DLD1 (cell line): Measurements from ENCODE around the gene TBC1D3B.
"Not testable (repeated sequence)": the region's sequence is repeated elsewhere in the genome, so short reads cannot be mapped to it uniquely, and the experiment has no call there.

Experiments used
- in situ Hi-C: cut with HindIII; loops from 2 replicates; pipeline ENCODE4 v1.10.0; 2017; ENCODE audit warnings: low sequenced_read_pairs

Gene TBC1D3B

DNA sequence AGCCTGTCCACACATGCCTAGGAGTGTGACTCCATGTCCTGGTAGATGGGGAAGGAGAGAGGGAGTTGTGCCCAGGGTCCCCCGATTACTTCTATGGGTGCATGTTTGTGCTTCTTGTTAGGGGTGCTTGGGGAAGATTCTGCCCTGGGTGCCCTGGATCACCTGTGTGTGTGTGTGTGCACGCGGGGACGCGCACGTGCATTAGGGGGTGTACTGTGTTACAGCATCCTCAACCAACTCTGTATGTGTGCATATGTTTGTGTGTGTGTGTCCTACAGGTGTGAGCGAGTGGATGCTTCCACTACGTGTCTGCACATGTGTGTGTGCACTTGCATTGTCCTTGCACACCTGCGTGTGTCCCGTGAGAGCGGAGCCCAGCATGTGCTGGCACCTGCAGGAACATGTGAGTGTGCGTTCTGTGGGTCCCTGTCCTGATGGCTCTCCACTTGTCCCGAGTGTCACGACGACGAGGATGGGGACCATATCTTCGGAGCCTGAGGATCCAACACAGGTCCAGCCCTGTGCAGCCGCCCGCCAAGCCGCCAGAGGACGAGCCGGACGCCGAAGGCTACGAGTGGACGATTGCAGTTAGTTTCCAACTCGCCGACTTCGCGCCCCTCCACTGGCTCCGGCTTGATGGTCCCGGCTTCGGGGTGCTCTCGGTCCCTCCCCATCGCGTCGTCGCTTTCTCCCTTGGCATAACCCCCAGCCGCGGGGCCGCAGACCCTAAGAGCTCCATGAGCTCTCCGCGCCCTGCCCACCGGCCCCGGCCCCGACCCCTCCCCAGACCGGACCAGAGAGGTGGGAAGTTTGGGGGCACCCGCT lies 6.0 kb upstream of the TBC1D3B start:
- in situ Hi-C loops, result no loop called here

DNA sequence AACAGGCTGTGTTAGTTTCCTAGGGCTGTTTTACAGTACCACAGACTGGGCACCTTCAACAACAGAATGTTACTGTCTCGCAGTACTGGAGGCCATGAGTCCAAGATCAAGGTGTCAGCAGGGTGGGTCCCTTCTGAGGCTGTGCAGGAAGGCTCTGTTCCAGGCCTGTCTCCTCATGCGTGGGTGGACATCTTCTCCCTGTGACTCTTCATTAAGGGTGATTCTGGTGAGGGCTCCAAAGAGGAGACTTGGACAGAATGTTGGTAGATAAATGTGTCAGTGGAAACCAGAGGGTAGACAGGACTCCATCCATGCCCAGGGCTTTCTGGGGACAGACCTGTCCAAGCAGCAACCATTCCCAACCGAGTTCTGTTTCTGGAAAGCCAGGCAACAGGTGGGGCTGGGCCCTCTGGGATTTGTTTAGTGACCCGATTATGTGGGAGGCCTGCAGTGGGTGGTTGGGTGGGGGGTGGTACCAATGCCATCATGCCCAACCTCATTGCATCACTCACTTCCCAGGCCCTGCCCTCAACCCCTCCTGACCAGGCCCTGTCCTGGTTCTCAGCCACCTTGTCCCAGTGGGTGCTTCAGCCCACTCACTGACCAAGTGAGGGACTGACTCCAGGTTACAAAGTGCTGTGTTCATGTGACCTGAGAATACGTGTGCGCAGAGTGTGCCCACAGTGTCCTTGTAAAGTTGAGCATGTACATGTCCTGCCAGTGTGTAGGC lies 5.2 kb upstream of the TBC1D3B start:
- in situ Hi-C loops, result not testable (repeated sequence)

DNA sequence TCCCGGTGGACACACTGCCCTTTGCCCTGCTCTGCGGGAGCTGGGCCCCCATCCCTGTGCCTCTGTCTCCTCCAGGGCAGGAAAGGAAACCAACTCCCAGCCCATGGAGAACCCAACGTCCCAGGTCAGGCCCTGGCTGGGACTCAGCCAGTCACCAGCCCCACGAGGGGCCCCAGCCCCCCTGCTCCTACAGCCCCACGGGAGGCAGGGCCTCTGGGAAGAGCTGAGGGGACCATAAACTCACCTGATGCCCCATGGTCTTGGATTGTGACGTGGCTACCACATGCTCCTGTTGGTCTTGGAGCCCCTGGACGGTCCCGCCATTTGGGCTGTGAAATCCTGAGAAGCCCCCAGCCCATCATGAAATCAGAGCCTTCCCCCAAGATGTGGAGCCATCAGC lies 7.6 kb downstream of the TBC1D3B start:
- in situ Hi-C loops, result not testable (repeated sequence)

DNA sequence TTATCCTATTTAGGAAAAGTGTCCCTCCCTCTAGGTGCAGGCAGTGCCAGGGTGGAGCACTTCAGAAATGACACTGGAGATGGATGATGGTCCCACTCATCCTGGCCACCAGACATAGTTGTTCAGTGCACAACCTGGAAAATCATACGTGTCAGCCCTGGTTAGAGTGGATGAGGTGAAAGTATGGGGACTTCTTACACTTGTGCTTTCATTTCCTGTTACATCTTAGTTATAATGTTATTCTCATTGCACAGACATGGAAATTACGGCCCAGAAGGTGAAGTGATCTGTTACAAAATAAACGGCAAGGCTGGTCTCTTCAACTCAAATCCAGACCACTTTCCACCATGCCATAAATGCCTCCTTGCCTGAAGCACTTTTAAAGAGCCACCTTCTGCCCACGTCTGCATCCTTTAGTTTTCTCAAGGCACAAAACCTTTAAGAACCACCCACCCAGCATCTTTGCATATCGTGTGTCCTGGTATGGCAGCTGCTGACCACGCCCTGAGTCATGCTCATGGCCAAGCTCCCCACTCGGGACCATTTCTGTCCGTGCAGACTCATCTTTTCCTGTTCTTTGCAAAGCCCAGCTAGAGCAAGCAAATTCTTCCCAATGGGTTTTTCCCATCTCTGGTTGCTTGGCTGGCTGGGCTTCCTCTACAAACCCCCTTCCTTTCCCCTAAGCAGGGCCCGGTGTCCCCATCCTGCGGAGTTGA lies 22.4 kb downstream of the TBC1D3B start:
- in situ Hi-C loops, result no loop called here

DNA sequence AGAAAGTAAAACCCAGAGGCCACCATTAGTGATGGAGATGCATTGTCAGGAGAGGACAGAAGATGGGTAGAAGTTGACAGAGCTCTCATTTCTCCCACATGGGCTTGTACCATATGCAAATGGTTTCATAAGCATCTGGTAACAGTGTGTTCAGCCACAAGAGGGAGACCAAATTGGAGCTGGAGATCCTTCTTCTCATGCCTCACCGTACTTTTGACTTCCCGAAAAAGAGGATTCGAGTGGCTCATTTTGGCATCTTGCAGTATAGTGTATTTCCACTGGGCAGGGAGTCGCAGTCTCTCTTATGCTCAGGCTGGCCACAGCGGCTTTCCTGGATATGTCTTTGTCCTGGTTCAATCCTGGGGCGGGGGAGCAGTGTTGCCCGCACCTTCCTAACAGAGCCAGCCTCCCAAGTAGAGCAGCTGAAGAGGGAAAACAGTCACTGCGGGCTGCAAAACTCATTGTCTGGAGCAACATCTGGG lies 23.8 kb downstream of the TBC1D3B start:
- in situ Hi-C loops, result no loop called here

DNA sequence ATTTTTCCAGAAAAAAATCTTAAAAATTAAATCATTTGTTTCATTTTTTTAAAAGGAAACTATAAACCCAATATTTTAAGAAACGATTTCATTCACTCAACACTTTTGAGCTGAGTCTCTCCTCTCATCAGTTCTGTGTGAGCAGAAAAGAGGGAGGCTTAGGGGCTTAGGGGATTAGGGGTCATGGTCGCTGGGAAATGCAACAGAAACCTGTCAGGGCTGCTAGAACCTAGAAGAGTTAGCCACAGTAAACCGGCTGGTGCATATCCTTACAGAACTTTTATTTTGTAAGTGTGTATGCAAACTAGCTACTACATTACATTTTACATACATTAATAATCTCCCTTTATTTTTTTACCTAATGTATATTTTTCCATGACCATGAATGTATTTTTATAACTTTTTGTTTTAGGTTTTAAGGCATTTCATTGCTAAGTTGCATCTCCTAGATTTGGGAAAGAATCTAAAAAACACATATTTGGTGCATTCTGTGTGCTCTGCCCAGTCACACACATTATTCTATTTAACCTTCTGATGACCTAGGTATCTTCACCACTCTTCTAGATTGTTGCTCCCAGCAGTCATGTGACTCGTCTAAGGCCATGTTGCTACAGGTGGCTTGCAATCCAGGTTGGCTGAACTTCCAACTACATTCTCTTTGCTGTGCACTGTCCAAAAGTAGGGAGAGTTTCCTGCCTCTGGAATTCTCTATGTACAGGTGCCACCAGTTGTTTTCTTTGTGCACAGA lies 24.4 kb downstream of the TBC1D3B start:
- in situ Hi-C loops, result no loop called here

DNA sequence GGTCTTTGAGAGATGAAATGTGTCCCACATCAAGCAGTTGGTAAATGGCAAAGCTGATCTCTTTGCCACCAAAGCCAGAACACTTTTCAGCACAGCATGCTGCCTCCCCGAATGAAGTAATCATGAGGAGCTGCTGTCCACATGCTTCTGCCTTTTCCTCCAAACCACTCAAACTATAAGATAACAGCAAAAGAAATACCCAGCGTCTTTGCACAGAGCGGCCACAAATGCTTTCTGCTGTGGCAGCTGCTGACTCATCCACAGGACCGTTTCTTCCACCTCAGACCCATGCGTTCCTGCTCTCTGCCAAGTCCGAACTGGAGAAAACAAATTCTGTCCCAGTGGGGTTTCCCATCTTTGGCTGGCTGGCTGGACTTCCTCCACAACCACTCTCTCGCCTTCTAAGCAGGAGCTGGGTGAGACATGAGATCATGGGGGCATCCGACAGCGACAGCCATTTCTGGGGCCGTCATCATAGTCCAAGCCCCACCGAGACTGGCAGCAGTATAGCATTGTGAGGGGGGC lies 27.1 kb downstream of the TBC1D3B start:
- in situ Hi-C loops, result no loop called here

DNA sequence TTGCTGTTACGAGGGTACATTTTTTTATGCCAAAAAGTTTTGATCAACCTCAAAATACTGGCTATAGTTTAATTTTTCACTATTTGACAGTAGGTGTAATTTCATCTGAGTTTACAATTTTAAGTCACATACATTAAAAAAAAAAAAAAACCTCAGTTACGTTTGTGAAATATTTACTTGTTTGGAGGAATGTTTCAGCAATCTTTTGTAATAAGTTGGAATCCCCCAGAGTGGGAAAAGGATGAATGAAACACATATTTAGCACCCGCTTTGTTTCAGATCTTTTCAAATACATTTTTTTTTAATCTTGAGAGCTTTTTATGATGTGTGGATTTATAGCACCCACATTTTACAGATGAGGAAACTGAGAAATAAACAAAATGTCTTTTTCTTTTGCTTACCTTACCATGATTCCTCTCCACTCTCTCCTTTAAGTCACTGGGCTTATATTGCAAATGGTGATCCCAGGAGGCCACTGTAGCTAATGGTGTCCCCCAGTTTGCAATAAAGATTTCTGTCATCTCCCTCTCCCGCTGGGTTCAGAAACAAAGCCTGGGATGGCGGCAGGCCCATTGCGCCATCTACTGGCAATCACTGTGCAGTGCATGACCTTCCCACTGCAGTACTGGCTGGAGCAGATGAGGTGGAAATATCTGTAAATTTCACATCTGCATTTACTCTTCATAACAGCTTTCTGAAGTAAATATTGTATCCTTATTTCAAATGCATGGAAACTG lies 27.7 kb downstream of the TBC1D3B start:
- in situ Hi-C loops, result no loop called here

DNA sequence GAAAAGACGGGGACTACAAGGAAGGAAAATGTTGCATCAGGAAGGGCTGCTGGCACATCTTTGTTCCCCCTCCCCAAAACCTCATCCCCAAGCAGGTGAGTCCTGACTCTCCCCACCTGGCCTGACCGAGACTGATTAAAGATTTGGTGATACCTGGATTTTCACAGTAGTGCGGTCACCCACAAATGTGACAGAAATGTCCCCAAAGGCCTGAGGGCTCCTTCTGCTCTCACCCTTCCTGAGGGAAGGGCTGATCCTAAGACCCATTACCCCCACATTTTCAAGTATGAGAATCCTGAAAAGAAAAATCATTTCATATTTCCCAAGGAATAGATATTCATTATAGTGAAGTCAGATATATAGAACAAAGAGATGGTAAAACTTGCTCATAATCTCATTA lies 28.8 kb downstream of the TBC1D3B start:
- in situ Hi-C loops, result no loop called here

DNA sequence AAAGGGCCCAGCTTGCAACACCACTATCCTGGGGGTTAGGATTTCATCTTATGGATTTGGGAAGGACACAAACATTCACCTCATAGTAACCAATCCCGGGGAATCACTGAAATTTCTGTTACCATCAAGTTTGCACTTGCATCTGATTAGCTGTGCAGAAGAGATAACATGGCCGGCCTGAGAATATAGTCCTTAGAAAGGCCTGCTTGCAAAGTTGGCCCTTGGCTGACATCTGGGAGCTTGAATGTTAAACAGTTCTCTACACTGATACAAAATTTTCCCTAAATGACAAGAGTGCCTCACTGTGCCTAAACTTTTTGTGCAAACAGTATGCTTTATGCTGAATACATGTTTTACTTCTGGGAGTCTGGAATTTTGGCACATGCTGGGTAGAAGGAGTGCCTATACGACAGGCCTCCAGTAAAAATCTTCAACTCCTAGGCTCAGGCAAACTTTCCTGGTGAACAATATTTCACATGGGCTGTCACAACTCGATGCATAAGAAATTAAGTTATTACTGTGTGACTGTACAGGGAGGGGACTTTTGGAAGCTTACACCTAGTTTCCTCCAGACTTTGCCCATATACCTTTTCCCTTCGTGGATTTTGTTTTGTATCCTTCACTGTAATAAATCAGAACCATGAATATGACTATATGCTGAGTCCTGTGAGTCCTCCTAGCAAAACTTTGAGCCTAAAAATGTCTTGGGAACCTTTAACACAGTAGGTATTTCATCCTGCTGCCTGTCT lies 31.3 kb downstream of the TBC1D3B start:
- in situ Hi-C loops, result no loop called here

DNA sequence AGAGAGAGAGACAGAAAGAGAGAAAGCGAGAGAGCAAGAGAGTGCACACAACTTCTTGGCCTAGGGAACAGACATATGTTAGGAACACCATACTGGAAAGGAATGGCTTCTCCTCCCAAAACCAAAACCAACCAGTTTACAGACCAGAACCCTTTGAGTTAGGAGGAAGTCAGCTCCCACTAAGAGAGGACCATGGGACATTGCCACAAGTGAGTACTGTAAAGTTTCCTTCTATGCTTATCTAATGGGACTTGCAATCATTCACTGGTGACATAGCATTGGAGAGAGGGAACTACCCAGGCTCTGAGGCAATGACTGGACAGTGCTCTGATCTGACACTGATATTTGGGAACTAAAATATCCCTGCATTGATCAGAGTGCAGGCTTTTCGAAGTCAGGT lies 32.4 kb downstream of the TBC1D3B start:
- in situ Hi-C loops, result no loop called here

DNA sequence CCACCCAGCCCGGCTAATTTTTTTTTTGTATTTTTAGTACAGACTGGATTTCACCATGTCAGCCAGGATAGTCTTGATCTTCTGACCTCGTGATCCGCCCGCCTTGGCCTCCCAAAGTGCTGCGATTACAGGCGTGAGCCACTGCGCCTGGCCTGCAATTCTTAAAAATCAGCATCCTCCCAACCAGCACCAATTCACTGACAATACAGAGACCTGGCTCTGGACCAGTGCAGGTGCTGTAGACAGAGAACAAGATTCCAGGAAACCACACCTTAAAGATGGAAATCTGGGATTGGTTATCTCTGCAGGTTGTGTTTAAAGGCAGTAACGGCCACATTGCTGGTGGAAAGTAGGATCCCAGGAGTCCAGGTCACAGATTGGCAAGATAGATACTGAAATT lies 33.6 kb downstream of the TBC1D3B start:
- in situ Hi-C loops, result no loop called here

DNA sequence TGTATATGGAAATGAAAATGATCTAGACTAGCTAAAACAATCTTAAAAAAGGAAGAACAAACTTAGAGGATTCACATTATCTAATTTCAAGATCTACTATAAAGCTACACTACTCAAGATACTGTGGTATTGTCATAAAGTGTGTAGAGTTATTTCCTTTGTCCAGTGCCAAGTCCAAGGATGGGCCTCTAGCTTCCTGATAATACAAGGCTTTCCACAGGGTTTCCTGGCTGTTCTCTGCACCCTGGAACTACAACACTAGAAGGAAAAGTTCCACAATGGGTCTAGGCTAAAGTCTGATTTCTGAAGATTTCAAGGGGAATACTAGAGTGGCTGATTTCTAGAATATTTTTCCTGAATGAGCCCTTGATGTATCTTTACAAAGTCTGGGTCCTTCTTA lies 34.2 kb downstream of the TBC1D3B start:
- in situ Hi-C loops, result no loop called here

DNA sequence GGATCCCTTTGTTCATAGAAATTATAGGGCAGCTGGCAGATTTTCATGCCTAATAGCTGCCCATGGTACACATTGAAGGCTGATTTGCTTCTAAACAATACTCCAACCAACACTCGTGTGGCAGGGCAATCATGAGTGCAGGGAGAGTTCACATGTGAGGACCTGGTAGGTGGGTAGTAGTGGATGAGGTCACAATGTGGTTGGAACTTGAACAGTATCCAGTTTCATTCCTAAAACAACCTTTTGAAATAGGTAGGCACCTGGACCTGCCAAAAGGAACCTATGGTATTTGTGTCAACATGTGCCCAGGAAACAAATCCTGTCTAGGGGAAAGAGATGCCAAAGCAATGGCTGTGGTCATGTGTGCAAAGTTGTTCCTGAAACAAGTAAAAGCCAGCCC lies 40.0 kb downstream of the TBC1D3B start:
- in situ Hi-C loops, result no loop called here

DNA sequence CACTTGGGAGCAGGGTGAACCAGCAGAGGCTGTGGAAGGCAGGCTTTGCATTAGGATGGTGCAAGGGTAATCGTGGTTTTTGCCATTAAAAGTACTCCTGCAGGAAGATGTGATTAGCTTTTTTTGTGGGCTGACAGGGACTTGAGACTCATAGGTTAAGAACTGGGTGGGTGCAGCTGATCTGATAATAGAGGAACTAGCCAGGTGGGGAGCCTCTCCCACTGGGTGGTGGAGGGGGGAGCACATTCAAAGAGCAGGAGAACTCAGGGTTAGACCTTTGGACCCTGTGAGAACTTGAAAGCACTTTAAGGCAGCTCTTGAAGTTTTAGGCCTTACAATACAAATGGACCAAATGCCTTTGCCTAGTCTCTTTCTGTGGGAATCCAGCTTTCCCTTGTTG lies 40.4 kb downstream of the TBC1D3B start:
- in situ Hi-C loops, result no loop called here

DNA sequence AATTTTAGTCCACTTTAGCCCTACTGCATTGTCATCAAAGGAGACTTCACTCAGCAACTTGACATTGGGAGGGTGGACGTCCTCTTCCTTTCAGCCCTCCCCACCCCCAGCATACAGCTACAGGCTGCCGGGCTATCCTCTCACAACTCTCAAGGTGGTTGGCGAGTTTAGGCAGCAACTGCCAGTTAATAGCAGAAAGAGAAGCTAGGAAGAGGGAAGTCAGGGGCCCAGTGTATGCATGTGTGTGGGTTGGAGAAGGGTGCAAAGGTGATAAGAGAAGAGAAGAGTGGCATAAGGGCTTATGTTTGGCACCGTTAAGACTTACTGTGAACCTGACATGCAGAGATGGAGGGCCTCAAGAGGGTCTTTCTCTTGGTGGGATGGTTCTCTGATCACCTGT lies 41.0 kb downstream of the TBC1D3B start:
- in situ Hi-C loops, result no loop called here

DNA sequence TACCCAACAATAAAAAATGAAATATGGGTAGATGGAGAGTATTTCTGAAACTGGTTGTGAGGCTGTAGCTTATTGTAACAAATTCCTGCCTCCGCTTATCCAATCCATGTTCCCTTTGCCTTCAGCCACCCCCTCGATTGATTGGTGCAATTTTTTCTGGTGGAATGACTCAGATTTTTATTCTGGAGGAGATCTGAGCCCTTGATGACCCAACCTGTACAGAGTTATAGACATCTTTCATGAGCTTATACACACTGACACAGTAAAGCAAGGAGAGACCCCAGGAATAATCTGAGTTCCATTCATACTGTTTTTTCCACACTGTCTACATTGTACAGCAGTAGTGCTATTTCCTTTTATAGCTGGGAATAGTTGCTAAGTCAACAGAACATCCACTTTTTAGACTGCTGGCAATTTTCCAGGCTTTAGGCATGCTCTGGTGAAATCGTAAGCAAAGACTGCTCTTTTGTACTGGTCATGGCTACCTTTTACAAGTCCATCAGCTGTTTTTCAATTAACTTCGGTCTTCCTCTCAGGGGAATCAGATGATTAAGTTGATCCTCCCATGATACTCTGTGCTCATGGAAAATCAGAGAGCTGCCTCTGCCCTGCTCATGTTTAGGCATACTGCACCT lies 42.7 kb downstream of the TBC1D3B start:
- in situ Hi-C loops, result no loop called here

DNA sequence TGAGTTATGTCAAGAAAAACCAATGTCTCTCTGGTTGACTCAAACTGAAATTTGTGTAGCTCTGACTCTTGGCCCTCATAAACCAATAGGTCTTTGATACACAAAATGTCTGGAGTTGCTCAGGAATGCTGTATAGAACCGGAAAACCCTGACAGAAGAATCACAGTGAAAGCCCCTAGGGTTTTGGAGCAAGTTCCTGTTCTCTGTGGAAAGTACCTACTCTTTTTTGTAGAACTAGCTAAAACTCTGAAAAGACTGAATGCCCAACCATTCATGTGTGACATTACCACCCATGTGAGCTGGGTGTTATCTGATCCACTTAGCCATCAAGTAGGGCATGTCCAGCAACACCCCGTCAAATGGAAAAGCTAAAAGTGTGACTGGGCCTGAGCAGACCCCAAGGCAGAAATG lies 44.0 kb downstream of the TBC1D3B start:
- in situ Hi-C loops, result no loop called here

DNA sequence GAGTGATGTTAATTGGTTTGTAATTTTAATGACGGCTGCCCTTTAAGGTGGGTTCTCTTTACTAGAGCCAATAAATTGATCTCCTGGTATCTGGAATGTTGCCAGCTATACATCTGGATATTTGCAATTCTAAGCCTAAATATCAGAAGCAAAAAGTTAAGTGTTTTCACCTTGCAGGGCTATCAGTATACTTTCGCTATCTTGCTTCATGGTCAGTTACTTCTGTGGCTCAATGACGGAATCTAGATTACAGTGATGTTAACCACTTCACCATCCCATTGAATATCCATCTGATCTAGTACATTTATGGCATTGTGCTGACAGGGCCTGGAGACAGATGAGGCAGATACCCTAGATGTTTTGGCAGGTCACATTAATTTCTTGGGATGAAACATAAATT lies 44.5 kb downstream of the TBC1D3B start:
- in situ Hi-C loops, result no loop called here
